Stimulated activated CD8-positive, alpha-beta memory T cell treated with anti-CD3 and anti-CD28 coated beads, Interleukin-7, amount 100 ng/mL, for 24 hours (primary cell): ENCODE results near the gene FAM76A.
"Not testable (repeated sequence)": the region's sequence is repeated elsewhere in the genome, so short reads cannot be mapped to it uniquely, and the experiment has no call there.

Experiments
- DNase-seq: peaks from one replicate; pipeline ENCODE4 v3.0.0-alpha.2; 2020; ENCODE audit warnings: low read depth

Gene FAM76A

GRCh38 chr1:27778056-27778455 lies 52.3 kb downstream of the FAM76A start:
- no peak for DNase-seq

- DNase-seq, result no peak
Measured at GRCh38 chr1:27779122-27779521, 53.4 kb downstream of the FAM76A start.

GRCh38 chr1:27782950-27783349 lies 57.2 kb downstream of the FAM76A start:
- no peak for DNase-seq

GRCh38 chr1:27784700-27785099 lies 58.9 kb downstream of the FAM76A start:
- DNase-seq, result no peak

GRCh38 chr1:27785781-27786455 lies 60.2 kb downstream of the FAM76A start:
- no peak for DNase-seq

- no peak for DNase-seq
Measured at GRCh38 chr1:27787895-27788294, 62.1 kb downstream of the FAM76A start.

GRCh38 chr1:27789540-27790041 lies 63.8 kb downstream of the FAM76A start:
- DNase-seq, result no peak

- DNase-seq, result not testable (repeated sequence)
Measured at GRCh38 chr1:27790270-27790669, 64.5 kb downstream of the FAM76A start.

GRCh38 chr1:27795601-27796000 lies 69.8 kb downstream of the FAM76A start:
- DNase-seq, result no peak

- no peak for DNase-seq
Measured at GRCh38 chr1:27804791-27805190, 79.0 kb downstream of the FAM76A start.

GRCh38 chr1:27806758-27807157 lies 81.0 kb downstream of the FAM76A start:
- no peak for DNase-seq

GRCh38 chr1:27807385-27807784 lies 81.6 kb downstream of the FAM76A start:
- DNase-seq, result no peak

- DNase-seq, result not testable (repeated sequence)
Measured at GRCh38 chr1:27808131-27808530, 82.4 kb downstream of the FAM76A start.

- no peak for DNase-seq
Measured at GRCh38 chr1:27809883-27810282, 84.1 kb downstream of the FAM76A start.

GRCh38 chr1:27811741-27812500 lies 86.2 kb downstream of the FAM76A start:
- DNase-seq, result no peak
